Measurements from ENCODE around the gene DCAF17. TPM values are rescaled to one million over a fixed set of nuclear protein-coding genes. Genes with fewer than 3 reads are reported as not detected.
A peak's percentile ranks its signal among the peaks of the same experiment; 100 is the strongest.

The DCAF17 gene
- polyA plus RNA-seq, 1 experiment = 7.5 TPM

GRCh38 chr2:171430516-171431410 is 3.3 kb upstream of the DCAF17 start:
- no peak for DNase-seq (ENCODE audit: low read depth)
- ChIA-PET POLR2A (interaction anchor here (0.6 kb wide), 1 partner anchor 283 kb away, joined by 3 read pairs; no protein-coding TSS in a partner anchor), CTCF (interaction anchor here (0.5 to 1.6 kb wide), 4 partner anchors 15 to 502 kb away, joined by 3 to 10 read pairs (median 4); partner anchors contain the start of gene GORASP2)
- H3K27me3 ChIP-seq (ENCODE audit: control insufficient read depth, insufficient read depth, low read length) = no peaks in the 10 kb centered on the region
- H3K36me3 ChIP-seq (ENCODE audit: control insufficient read depth, insufficient read depth, low read length) = no peaks in the 10 kb centered on the region
- H3K4me3 ChIP-seq (ENCODE audit: low read depth, low read length) = no peak overlapping the region
- no peak for TF ChIP-seq CTCF (IDR thresholded peaks at IDR 0.05; ENCODE audit: insufficient read depth, low read depth, low read length)

- ChIA-PET POLR2A (no interaction called here), CTCF (interaction anchor here (0.7 to 1.6 kb wide), 5 partner anchors 15 to 503 kb away, joined by 3 to 10 read pairs (median 4); partner anchors contain the start of gene GORASP2)
- DNase-seq (ENCODE audit: low read depth) = no peak
- Histone ChIP-seq H3K4me3 (ENCODE audit: low read depth, low read length) (no peak overlapping the region), H3K27me3 (ENCODE audit: control insufficient read depth, insufficient read depth, low read length) (no peaks in the 10 kb centered on the region), H3K36me3 (ENCODE audit: control insufficient read depth, insufficient read depth, low read length) (no peaks in the 10 kb centered on the region)
- TF ChIP-seq CTCF (IDR thresholded peaks at IDR 0.05; ENCODE audit: insufficient read depth, low read depth, low read length) = no peak
Observed at GRCh38 chr2:171431677-171432167, 2.3 kb upstream of the DCAF17 start.

- Histone ChIP-seq H3K27me3 (ENCODE audit: control insufficient read depth, insufficient read depth, low read length) (no peaks in the 10 kb centered on the region), H3K36me3 (ENCODE audit: control insufficient read depth, insufficient read depth, low read length) (no peaks in the 10 kb centered on the region), H3K4me3 (ENCODE audit: low read depth, low read length) (no peak overlapping the region)
- no peak for DNase-seq (ENCODE audit: low read depth)
- no peak for TF ChIP-seq CTCF (IDR thresholded peaks at IDR 0.05; ENCODE audit: insufficient read depth, low read depth, low read length)
- CTCF ChIA-PET = interaction anchor here (1.0 to 1.5 kb wide), 4 partner anchors 15 to 465 kb away, joined by 3 to 5 read pairs (median 4); no protein-coding TSS in a partner anchor
- POLR2A ChIA-PET = no interaction called here
Observed at GRCh38 chr2:171432206-171432968, 1.6 kb upstream of the DCAF17 start.

- ChIA-PET CTCF (interaction anchor here (1.0 to 1.5 kb wide), 5 partner anchors 16 to 466 kb away, joined by 3 to 5 read pairs (median 4); no protein-coding TSS in a partner anchor), POLR2A (no interaction called here)
- TF ChIP-seq CTCF (IDR thresholded peaks at IDR 0.05; ENCODE audit: insufficient read depth, low read depth, low read length) = no peak
- Histone ChIP-seq H3K27me3 (ENCODE audit: control insufficient read depth, insufficient read depth, low read length) (no peaks in the 10 kb centered on the region), H3K36me3 (ENCODE audit: control insufficient read depth, insufficient read depth, low read length) (no peaks in the 10 kb centered on the region), H3K4me3 (ENCODE audit: low read depth, low read length) (peak overlapping the region; percentile 58)
- DNase-seq (ENCODE audit: low read depth) = no peak
Observed at GRCh38 chr2:171432969-171433762, 860 bp upstream of the DCAF17 start.

All from BJ (cell line).